Left lung (tissue), 10 donors: ENCODE measurements around the gene MED27. TPM values are rescaled to one million over a fixed set of nuclear protein-coding genes. Genes with fewer than 3 reads are reported as not detected.

Source experiments
- ATAC-seq: fragments of 200-7000 bp; cut with Tn5 transposase; one replicate; pipeline ENCODE4 v1.9.1; 2020; ENCODE audit warnings: moderate library complexity
- DNase-seq, 4 donors: peaks; one replicate each; pipeline ENCODE4 v3.0.0-alpha.2; 2013 to 2020
- H3K27ac ChIP-seq, 2 donors: fragments of 200-600 bp; sonication (generic) in 1 of 2; one replicate each; pipeline versions ENCODE4 v1.5.0 to v1.8.0; 2020 to 2021
- H3K27me3 ChIP-seq, 2 donors: fragments of 200-600 bp; sonication (generic) in 1 of 2; one replicate each; pipeline versions ENCODE4 v1.5.0 to v1.8.0; 2020 to 2021
- H3K36me3 ChIP-seq, 2 donors: fragments of 200-600 bp; sonication (generic) in 1 of 2; one replicate each; pipeline versions ENCODE4 v1.5.0 to v1.8.0; 2020 to 2021
- H3K4me1 ChIP-seq, 2 donors: fragments of 200-600 bp; one replicate each; pipeline ENCODE4 v1.8.0; 2021
- H3K4me3 ChIP-seq, 2 donors: fragments of 200-600 bp; sonication (generic) in 1 of 2; one replicate each; pipeline versions ENCODE4 v1.5.0 to v1.8.0; 2020 to 2021; ENCODE audit warnings: mild to moderate bottlenecking in 1 of 2
- H3K9me3 ChIP-seq, 2 donors: fragments of 200-600 bp; sonication (generic) in 1 of 2; one replicate each; pipeline versions ENCODE4 v1.5.0 to v1.8.0; 2020 to 2021
- intact Hi-C, 2 donors: fragments of 100-400 bp; cut with DNase I; formaldehyde crosslinking; loops; one replicate each; pipeline versions ENCODE4 v1.11.2 to v1.14.2; 2022
- polyA plus RNA-seq, 6 donors: library from polyadenylated mRNA; unstranded; fragments of 120-200 nt; gene quantifications; one replicate each; pipeline ENCODE4 v1.2.1, GENCODE V29; 2013; ENCODE audit not compliant: insufficient read length in 6 of 6
- total RNA-seq, 2 donors: library from RNA; stranded (reverse); fragmentation: NEBNext Ultra II Directional; extraction: Animal tissue kit (Norgen Biotek cat#: 25700); gene quantifications; one replicate each; pipeline ENCODE4 v1.2.1, GENCODE V29; 2021
- TF ChIP-seq, protein P1 (sequence below), 2 donors: fragments of 200-600 bp; sonication (generic) in 1 of 2; IDR thresholded peaks; one replicate each; pipeline versions ENCODE4 v1.5.0 to v1.8.0; 2021; ENCODE audit warnings: antibody characterized with exemption in 2 of 2
- donor health status: DM: no; HTN: yes; CAD: no.
- donor health status: DM: no; HTN: no; CAD: no.

MED27 gene
- total and polyA plus RNA-seq, 8 donors: 12.5 to 18.6 (median 16.7) TPM

DNA sequence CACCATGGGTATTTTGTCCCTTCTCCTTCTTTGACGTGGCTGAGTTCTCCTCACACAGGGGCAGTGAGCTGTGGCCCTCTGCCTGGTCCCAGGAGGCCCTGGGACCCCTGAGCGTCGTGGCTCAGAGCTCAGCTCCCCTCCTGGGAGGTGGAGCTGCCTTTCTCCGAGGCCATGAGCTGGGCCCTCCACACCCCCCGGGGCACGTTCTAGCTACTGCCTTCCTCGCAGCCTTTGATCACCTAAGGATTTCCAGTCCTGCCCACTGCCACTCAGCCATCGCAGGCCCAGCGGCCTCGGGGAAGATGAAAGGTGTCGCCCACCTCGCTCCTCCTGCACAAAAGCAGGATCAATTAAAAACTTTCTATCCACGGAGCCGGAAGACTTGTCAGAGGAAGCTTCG is 244.9 kb downstream of the MED27 start:
- Histone ChIP-seq H3K9me3 (peaks cover 0 to 13% of the 10 kb centered on the region in 2 donors), H3K27me3 (peaks cover 0 to 54% of the 10 kb centered on the region in 2 donors), H3K36me3 (no peaks in the 10 kb centered on the region), H3K27ac (no peak overlapping the region), H3K4me1 (no peaks in the 10 kb centered on the region), H3K4me3 (no peak overlapping the region)
- DNase-seq (no peak), ATAC-seq (no peak)
- TF ChIP-seq, protein P1, sequence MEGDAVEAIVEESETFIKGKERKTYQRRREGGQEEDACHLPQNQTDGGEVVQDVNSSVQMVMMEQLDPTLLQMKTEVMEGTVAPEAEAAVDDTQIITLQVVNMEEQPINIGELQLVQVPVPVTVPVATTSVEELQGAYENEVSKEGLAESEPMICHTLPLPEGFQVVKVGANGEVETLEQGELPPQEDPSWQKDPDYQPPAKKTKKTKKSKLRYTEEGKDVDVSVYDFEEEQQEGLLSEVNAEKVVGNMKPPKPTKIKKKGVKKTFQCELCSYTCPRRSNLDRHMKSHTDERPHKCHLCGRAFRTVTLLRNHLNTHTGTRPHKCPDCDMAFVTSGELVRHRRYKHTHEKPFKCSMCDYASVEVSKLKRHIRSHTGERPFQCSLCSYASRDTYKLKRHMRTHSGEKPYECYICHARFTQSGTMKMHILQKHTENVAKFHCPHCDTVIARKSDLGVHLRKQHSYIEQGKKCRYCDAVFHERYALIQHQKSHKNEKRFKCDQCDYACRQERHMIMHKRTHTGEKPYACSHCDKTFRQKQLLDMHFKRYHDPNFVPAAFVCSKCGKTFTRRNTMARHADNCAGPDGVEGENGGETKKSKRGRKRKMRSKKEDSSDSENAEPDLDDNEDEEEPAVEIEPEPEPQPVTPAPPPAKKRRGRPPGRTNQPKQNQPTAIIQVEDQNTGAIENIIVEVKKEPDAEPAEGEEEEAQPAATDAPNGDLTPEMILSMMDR (IDR thresholded peaks at IDR 0.05): no peak
- intact Hi-C loops: no loop called here

GRCh38 chr9:131833906-131834305 is 245.8 kb downstream of the MED27 start:
- Histone ChIP-seq H3K27ac (no peak overlapping the region), H3K4me3 (no peak overlapping the region), H3K36me3 (no peaks in the 10 kb centered on the region), H3K27me3 (peaks cover 0 to 50% of the 10 kb centered on the region in 2 donors), H3K4me1 (no peaks in the 10 kb centered on the region), H3K9me3 (peaks cover 0 to 13% of the 10 kb centered on the region in 2 donors)
- intact Hi-C loops: no loop called here
- ATAC-seq (no peak), DNase-seq (no peak)
- TF ChIP-seq, protein P1 (IDR thresholded peaks at IDR 0.05): no peak

DNA sequence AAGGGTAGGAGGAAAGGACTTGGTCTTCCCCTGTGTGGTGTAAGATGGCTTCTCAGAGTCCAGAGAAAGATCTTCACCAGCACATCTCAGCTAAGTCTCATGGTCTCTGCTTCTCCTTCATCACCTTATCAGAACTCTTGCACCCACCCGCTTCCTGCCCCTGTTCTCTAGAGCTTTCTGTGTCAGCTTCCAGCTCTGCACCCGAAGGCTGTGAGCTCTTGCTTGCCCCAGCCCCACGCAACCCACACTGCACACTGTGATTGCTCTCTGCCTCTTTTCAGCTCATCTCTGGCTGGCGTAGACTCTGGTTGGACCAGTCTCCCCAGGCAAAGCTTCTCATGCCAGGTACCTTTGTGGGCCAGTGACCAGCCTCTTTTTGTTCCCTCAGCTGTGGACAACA is 246.6 kb downstream of the MED27 start:
- DNase-seq: no peak
- H3K4me3 ChIP-seq: no peak overlapping the region
- no peak overlapping the region for H3K27ac ChIP-seq
- peaks cover 0 to 42% of the 10 kb centered on the region in 2 donors for H3K27me3 ChIP-seq
- TF ChIP-seq, protein P1 (IDR thresholded peaks at IDR 0.05): no peak
- ATAC-seq: no peak
- H3K9me3 ChIP-seq: peaks cover 0 to 13% of the 10 kb centered on the region in 2 donors
- no peaks in the 10 kb centered on the region for H3K36me3 ChIP-seq
- intact Hi-C loops: no loop called here
- H3K4me1 ChIP-seq: no peaks in the 10 kb centered on the region

DNA sequence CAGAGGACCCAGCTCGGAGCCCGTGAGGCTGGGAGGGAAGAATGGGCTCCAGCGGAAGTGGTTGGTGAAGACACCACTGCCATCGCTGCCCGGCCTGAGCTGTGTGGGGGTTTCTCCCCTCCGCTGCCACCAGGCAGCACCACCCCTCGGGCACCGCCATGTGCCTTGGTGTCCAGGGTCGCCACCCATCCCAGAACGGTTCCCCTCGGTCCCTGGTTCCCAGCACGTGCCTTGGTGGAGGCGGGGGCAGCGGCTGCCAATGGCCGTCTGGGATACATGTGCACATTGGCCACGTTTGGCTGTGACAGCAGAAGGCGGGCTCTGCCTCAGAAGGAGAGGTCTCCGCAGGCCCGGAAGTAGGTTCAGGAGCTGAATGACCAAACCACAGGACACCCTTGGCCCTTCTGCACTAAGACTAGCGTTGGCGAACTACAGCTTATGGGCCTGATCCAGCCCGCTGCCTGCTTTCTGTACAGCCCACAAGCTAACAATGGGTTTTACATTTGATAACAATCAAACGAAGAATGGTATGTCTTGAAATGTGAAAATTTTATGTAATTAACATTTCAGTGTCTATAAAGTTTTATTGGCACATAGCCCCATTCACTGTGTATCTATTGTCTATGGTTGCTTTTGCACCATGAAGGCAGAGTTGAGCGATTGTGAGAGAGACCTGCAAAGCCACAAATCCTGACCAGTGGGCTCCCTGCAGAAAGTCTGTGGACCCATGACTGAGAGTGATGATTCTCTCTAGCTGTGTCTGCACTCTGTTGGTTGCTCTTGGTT is 248.1 kb downstream of the MED27 start:
- no peak overlapping the region for H3K4me3 ChIP-seq
- intact Hi-C loops: no loop called here
- peaks cover 0 to 13% of the 10 kb centered on the region in 2 donors for H3K9me3 ChIP-seq
- DNase-seq: no peak
- no peaks in the 10 kb centered on the region for H3K36me3 ChIP-seq
- H3K27ac ChIP-seq: no peak overlapping the region
- no peak for ATAC-seq
- no peaks in the 10 kb centered on the region for H3K4me1 ChIP-seq
- TF ChIP-seq, protein P1 (IDR thresholded peaks at IDR 0.05): no peak
- H3K27me3 ChIP-seq: peaks cover 0 to 39% of the 10 kb centered on the region in 2 donors

DNA sequence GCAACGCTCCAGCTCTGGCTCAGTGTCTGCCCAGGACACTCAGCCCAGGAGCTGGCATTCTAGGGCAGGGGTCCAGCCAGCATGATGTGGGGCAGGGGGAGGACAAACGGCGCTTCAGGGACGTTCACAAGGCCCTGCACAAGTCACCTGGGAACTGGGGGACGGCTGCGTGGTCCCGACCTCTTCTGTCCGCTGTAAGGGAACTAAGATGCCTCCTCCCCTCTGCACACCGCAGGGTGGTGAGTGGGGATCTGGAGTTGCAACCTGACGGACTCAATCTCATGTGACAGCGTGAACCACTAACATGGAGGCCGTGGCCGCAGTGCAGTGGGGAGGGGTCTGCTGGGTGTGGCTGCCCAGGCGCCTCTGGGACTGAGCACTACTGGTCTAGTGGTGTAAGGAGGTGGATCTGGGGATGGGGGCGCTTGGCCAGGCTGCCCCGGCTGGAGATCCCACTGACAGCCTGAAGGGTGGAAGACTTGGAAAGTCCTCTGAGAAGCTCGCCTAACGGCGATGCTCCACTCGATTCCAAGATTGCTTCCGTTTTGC is 251.8 kb downstream of the MED27 start:
- H3K4me1 ChIP-seq: no peaks in the 10 kb centered on the region
- intact Hi-C loops: no loop called here
- H3K36me3 ChIP-seq: no peaks in the 10 kb centered on the region
- ATAC-seq: no peak
- H3K4me3 ChIP-seq: no peak overlapping the region
- TF ChIP-seq, protein P1 (IDR thresholded peaks at IDR 0.05): no peak
- H3K27ac ChIP-seq: no peak overlapping the region
- H3K9me3 ChIP-seq: no peaks in the 10 kb centered on the region
- peaks cover 5 to 55% of the 10 kb centered on the region in 2 donors for H3K27me3 ChIP-seq
- no peak for DNase-seq
